Neural cell (in vitro differentiated cells): ENCODE data around the gene CRMP1. TPM values are rescaled to one million over a fixed set of nuclear protein-coding genes. Genes with fewer than 3 reads are reported as not detected.

ENCODE experiments used
- H2AFZ ChIP-seq: fragments of 200-600, 300-800 bp; sonication (generic), shearing (Covaris generic); 2 replicates; pipeline ENCODE4 v1.6.0; 2014; ENCODE audit warnings: low read depth, mild to moderate bottlenecking, antibody characterized with exemption, low read length, moderate library complexity
- H3F3A ChIP-seq: fragments of 200-600 bp; shearing (Covaris generic); 2 replicates; pipeline ENCODE4 v1.6.1; 2016; ENCODE audit warnings: mild to moderate bottlenecking, moderate library complexity, mixed read lengths, antibody characterized with exemption, low read length; ENCODE audit not compliant: insufficient read depth, poor library complexity, severe bottlenecking
- H3K27ac ChIP-seq: fragments of 200-600, 300-800 bp; sonication (generic), shearing (Covaris generic); 2 replicates; pipeline ENCODE4 v1.5.1; 2014; ENCODE audit warnings: mild to moderate bottlenecking, low read length, moderate library complexity
- H3K27me3 ChIP-seq: fragments of 300-800, 200-600 bp; sonication (generic), shearing (Covaris generic); 2 replicates; pipeline ENCODE4 v1.6.0; 2014; ENCODE audit warnings: mild to moderate bottlenecking, low read depth, low read length, moderate library complexity; ENCODE audit not compliant: insufficient read depth
- H3K36me3 ChIP-seq: fragments of 300-800, 200-600 bp; sonication (generic), shearing (Covaris generic); 2 replicates; pipeline ENCODE4 v1.5.1; 2014; ENCODE audit warnings: mild to moderate bottlenecking, antibody characterized with exemption, low read length, moderate library complexity; ENCODE audit not compliant: insufficient read depth
- H3K4me2 ChIP-seq: fragments of 300-800, 200-600 bp; sonication (generic), shearing (Covaris generic); 2 replicates; pipeline ENCODE4 v1.6.0; 2014; ENCODE audit warnings: mild to moderate bottlenecking, low read length
- H3K4me3 ChIP-seq: fragments of 300-800, 200-600 bp; sonication (generic), shearing (Covaris generic); 2 replicates; pipeline ENCODE4 v1.5.1; 2014; ENCODE audit warnings: mild to moderate bottlenecking, low read length, moderate library complexity
- H3K79me2 ChIP-seq: fragments of 200-600 bp; shearing (Covaris generic); replicated peaks from 2 replicates; pipeline ENCODE4 v1.6.0; 2014; ENCODE audit warnings: mild to moderate bottlenecking, low read length, moderate library complexity; ENCODE audit not compliant: insufficient read depth
- H3K9ac ChIP-seq: fragments of 300-800, 200-600 bp; sonication (generic), shearing (Covaris generic); 2 replicates; pipeline ENCODE4 v1.6.1; 2016; ENCODE audit warnings: mild to moderate bottlenecking, low read length, mixed read lengths
- H3K9me2 ChIP-seq: fragments of 200-600 bp; shearing (Covaris generic); 2 replicates; pipeline ENCODE4 v1.6.1; 2016; ENCODE audit warnings: mild to moderate bottlenecking, low read length, mixed read lengths; ENCODE audit not compliant: insufficient read depth
- H3K9me3 ChIP-seq: fragments of 200-600, 300-800 bp; sonication (generic), shearing (Covaris generic); 2 replicates; pipeline ENCODE4 v1.6.1; 2016; ENCODE audit warnings: mild to moderate bottlenecking, mixed run types, low read length, moderate library complexity, mixed read lengths
- H4K20me1 ChIP-seq: fragments of 200-600 bp; shearing (Covaris generic); 2 replicates; pipeline ENCODE4 v1.6.1; 2016; ENCODE audit warnings: mild to moderate bottlenecking, mixed run types; ENCODE audit not compliant: insufficient read depth
- CTCF ChIP-seq: fragments of 450-650 bp; IDR thresholded peaks from 2 replicates; pipeline ENCODE4 v1.5.1; 2014; ENCODE audit warnings: antibody characterized with exemption, mild to moderate bottlenecking, moderate library complexity; ENCODE audit not compliant: poor library complexity, severe bottlenecking
- EP300 ChIP-seq: fragments of 450-650 bp; conservative IDR thresholded peaks from 2 replicates; pipeline ENCODE4 v1.6.1; 2014; ENCODE audit warnings: antibody characterized with exemption, mild to moderate bottlenecking, moderate library complexity; ENCODE audit not compliant: poor library complexity, severe bottlenecking
- EZH2 ChIP-seq: fragments of 200-600, 300-800 bp; shearing (Covaris generic), sonication (generic); IDR thresholded peaks from 2 replicates; pipeline ENCODE4 v1.6.1; 2014; ENCODE audit warnings: antibody characterized with exemption, low read length, borderline replicate concordance, mild to moderate bottlenecking; ENCODE audit not compliant: insufficient read depth, poor library complexity, severe bottlenecking
- MXI1 ChIP-seq: fragments of 450-650 bp; conservative IDR thresholded peaks from 2 replicates; pipeline ENCODE4 v1.6.1; 2014; ENCODE audit warnings: antibody characterized with exemption, mild to moderate bottlenecking; ENCODE audit not compliant: poor library complexity, severe bottlenecking
- POLR2AphosphoS5 ChIP-seq: IDR thresholded peaks from 2 replicates; pipeline ENCODE4 v1.6.1; 2012
- RAD21 ChIP-seq: fragments of 450-650 bp; conservative IDR thresholded peaks from 2 replicates; pipeline ENCODE4 v1.6.1; 2014; ENCODE audit warnings: antibody characterized with exemption, mild to moderate bottlenecking, moderate library complexity
- SMC3 ChIP-seq: fragments of 450-650 bp; conservative IDR thresholded peaks from 2 replicates; pipeline ENCODE4 v1.6.1; 2014; ENCODE audit warnings: antibody characterized with exemption, mild to moderate bottlenecking, moderate library complexity; ENCODE audit not compliant: poor library complexity
- TAF1 ChIP-seq: IDR thresholded peaks from 2 replicates; pipeline ENCODE4 v1.6.1; 2012; ENCODE audit warnings: low read depth
- polyA plus RNA-seq: library from polyadenylated mRNA; depleted of rRNA; stranded (reverse); fragments of >200 nt; gene quantifications from 2 replicates; pipeline ENCODE4 v1.2.3, GENCODE V29; 2014
- TF ChIP-seq, protein P1 (sequence below): IDR thresholded peaks from 2 replicates; pipeline ENCODE4 v1.6.1; 2012; ENCODE audit warnings: borderline replicate concordance

CRMP1 gene
- polyA plus RNA-seq, 1 donor from 2014 or later: 642 TPM

DNA sequence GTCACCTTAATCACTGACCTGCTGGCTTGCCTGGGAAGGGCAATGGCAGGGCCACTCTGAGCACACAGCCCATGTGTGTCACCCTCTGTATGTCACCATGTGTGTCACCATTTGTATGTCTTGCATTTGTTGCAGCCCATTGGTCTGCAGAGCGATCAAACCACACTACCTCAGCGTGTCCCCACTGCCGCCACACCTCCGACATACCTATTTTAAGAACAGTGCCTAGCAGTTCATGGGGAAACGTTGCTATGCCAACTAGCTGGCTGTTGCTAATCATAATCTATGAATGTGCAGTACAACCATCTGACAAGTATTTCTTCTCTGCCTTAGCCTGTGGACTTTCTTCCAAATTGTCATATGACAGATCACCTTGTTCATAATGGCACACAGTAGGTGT is 8.0 kb upstream of the CRMP1 start:
- TF ChIP-seq POLR2AphosphoS5 (peak; percentile 35), MXI1 (peak; percentile 29), CTCF (no peak), TAF1 (no peak), RAD21 (no peak), EZH2 (no peak), SMC3 (no peak), EP300 (peak; percentile 42)
- TF ChIP-seq, protein P1, sequence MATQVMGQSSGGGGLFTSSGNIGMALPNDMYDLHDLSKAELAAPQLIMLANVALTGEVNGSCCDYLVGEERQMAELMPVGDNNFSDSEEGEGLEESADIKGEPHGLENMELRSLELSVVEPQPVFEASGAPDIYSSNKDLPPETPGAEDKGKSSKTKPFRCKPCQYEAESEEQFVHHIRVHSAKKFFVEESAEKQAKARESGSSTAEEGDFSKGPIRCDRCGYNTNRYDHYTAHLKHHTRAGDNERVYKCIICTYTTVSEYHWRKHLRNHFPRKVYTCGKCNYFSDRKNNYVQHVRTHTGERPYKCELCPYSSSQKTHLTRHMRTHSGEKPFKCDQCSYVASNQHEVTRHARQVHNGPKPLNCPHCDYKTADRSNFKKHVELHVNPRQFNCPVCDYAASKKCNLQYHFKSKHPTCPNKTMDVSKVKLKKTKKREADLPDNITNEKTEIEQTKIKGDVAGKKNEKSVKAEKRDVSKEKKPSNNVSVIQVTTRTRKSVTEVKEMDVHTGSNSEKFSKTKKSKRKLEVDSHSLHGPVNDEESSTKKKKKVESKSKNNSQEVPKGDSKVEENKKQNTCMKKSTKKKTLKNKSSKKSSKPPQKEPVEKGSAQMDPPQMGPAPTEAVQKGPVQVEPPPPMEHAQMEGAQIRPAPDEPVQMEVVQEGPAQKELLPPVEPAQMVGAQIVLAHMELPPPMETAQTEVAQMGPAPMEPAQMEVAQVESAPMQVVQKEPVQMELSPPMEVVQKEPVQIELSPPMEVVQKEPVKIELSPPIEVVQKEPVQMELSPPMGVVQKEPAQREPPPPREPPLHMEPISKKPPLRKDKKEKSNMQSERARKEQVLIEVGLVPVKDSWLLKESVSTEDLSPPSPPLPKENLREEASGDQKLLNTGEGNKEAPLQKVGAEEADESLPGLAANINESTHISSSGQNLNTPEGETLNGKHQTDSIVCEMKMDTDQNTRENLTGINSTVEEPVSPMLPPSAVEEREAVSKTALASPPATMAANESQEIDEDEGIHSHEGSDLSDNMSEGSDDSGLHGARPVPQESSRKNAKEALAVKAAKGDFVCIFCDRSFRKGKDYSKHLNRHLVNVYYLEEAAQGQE: no peak

GRCh38 chr4:5899881-5900280 is 7.0 kb upstream of the CRMP1 start:
- H2AFZ ChIP-seq: no peak overlapping the region
- H3K4me2 ChIP-seq: no peak overlapping the region
- no peaks in the 10 kb centered on the region for H4K20me1 ChIP-seq
- no peak overlapping the region for H3K9ac ChIP-seq
- H3K9me3 ChIP-seq: no peaks in the 10 kb centered on the region
- H3K79me2 ChIP-seq: no peaks in the 10 kb centered on the region
- no peak overlapping the region for H3K4me3 ChIP-seq
- no peaks in the 10 kb centered on the region for H3K27me3 ChIP-seq
- no peaks in the 10 kb centered on the region for H3F3A ChIP-seq
- H3K36me3 ChIP-seq: no peaks in the 10 kb centered on the region
- H3K9me2 ChIP-seq: no peaks in the 10 kb centered on the region
- no peak overlapping the region for H3K27ac ChIP-seq
- TF ChIP-seq RAD21 (no peak), TAF1 (no peak), EZH2 (no peak), EP300 (no peak), MXI1 (no peak), SMC3 (no peak), CTCF (no peak), POLR2AphosphoS5 (no peak)
- TF ChIP-seq, protein P1: no peak

More for the DNA sequence above, 8.0 kb upstream of the CRMP1 start:
- Histone ChIP-seq H4K20me1 (no peaks in the 10 kb centered on the region), H3K27ac (peak overlapping the region; percentile 49), H3K36me3 (no peaks in the 10 kb centered on the region), H3K4me3 (peak overlapping the region; percentile 28), H2AFZ (no peak overlapping the region), H3K4me2 (no peak overlapping the region), H3K27me3 (no peaks in the 10 kb centered on the region), H3K9me2 (no peaks in the 10 kb centered on the region), H3F3A (no peaks in the 10 kb centered on the region), H3K79me2 (no peaks in the 10 kb centered on the region), H3K9me3 (no peaks in the 10 kb centered on the region), H3K9ac (peak overlapping the region; percentile 32)
